ENCODE results near the gene LAPTM5. TPM values are rescaled to one million over a fixed set of nuclear protein-coding genes. Genes with fewer than 3 reads are reported as not detected.

The LAPTM5 gene
- total and polyA plus RNA-seq, 8 donors: 4.6 to 48.4 (median 35.4) TPM

DNA sequence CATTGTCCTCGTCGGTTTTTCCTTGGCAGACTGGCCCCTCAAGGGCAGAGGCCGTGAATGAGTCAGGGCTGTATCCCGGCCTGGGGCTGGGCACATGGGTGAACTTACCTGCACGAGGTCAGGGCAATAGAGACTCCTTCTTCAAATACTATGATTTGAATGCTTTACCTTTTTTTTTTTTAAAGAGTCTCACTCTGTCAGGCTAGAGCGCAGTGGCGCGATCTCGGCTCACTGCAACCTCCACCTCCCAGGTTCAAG, 5.0 kb downstream of the LAPTM5 start:
- WGBS, 5 donors: 47 to 67% (median 59%) methylated on average over 9 of the region's 9 CpGs
- no peak for DNase-seq
- TF ChIP-seq CTCF (IDR thresholded peaks at IDR 0.05) (no peak), POLR2AphosphoS5 (IDR thresholded peaks at IDR 0.05) (no peak), EP300 (IDR thresholded peaks at IDR 0.05) (no peak), POLR2A (IDR thresholded peaks at IDR 0.05) (no peak)
- H3K27ac ChIP-seq: peak overlapping the region in 3 of 5 donors; percentile 42 to 90 (median 90)
- intact Hi-C loops (cut with DNase I; ENCODE audit: low total_unique reads): no loop called here
- H3K36me3 ChIP-seq: no peaks in the 10 kb centered on the region
- H3K9me3 ChIP-seq: no peaks in the 10 kb centered on the region
- H3K27me3 ChIP-seq: peaks cover 0 to 10% (median 0%) of the 10 kb centered on the region in 3 donors
- H3K4me1 ChIP-seq: peaks cover 5 to 54% (median 27%) of the 10 kb centered on the region in 4 donors
- H3K4me3 ChIP-seq: peak overlapping the region in 1 of 4 donors; percentile 4

GRCh38 chr1:30751830-30752650, 5.5 kb downstream of the LAPTM5 start:
- TF ChIP-seq POLR2A (IDR thresholded peaks at IDR 0.05) (no peak), CTCF (IDR thresholded peaks at IDR 0.05) (no peak), POLR2AphosphoS5 (IDR thresholded peaks at IDR 0.05) (no peak), EP300 (IDR thresholded peaks at IDR 0.05) (no peak)

GRCh38 chr1:30750731-30751291, 6.8 kb downstream of the LAPTM5 start:
- intact Hi-C loops (cut with DNase I; ENCODE audit: low total_unique reads): no loop called here
- no peak for TF ChIP-seq POLR2AphosphoS5 (IDR thresholded peaks at IDR 0.05)
- TF ChIP-seq EP300 (IDR thresholded peaks at IDR 0.05): no peak
- TF ChIP-seq CTCF (IDR thresholded peaks at IDR 0.05): no peak
- no peak for TF ChIP-seq POLR2A (IDR thresholded peaks at IDR 0.05)
- DNase-seq: no peak
- peaks cover 0 to 10% (median 0%) of the 10 kb centered on the region in 3 donors for H3K27me3 ChIP-seq
- WGBS, 5 donors: 65 to 81% (median 80%) methylated on average over 9 to 10 of the region's 10 CpGs
- no peak overlapping the region for H3K4me3 ChIP-seq
- H3K27ac ChIP-seq: peak overlapping the region in 4 of 5 donors; percentile 53 to 72 (median 56)
- H3K36me3 ChIP-seq: no peaks in the 10 kb centered on the region
- H3K9me3 ChIP-seq: no peaks in the 10 kb centered on the region
- peaks cover 8 to 71% (median 22%) of the 10 kb centered on the region in 4 donors for H3K4me1 ChIP-seq

More at GRCh38 chr1:30751830-30752650, 5.5 kb downstream of the LAPTM5 start:
- DNase-seq: no peak
- intact Hi-C loops (cut with DNase I; ENCODE audit: low total_unique reads): no loop called here
- Histone ChIP-seq H3K36me3 (no peaks in the 10 kb centered on the region), H3K4me1 (peaks cover 8 to 59% (median 25%) of the 10 kb centered on the region in 4 donors), H3K27me3 (peaks cover 0 to 10% (median 0%) of the 10 kb centered on the region in 3 donors), H3K27ac (peak overlapping the region in 3 of 5 donors; percentile 11 to 90 (median 42)), H3K4me3 (peak overlapping the region in 1 of 4 donors; percentile 4), H3K9me3 (no peaks in the 10 kb centered on the region)
- WGBS, 5 donors: 64 to 96% (median 71%) methylated on average over 4 to 8 of the region's 8 CpGs

GRCh38 chr1:30749691-30750583, 7.6 kb downstream of the LAPTM5 start:
- no peaks in the 10 kb centered on the region for H3K36me3 ChIP-seq
- no peak overlapping the region for H3K4me3 ChIP-seq
- WGBS, 5 donors: 67 to 71% (median 68%) methylated on average over 23 of the region's 23 CpGs
- DNase-seq: peak in 1 of 2 donors; percentile 53
- peaks cover 8 to 79% (median 22%) of the 10 kb centered on the region in 4 donors for H3K4me1 ChIP-seq
- TF ChIP-seq EP300 (IDR thresholded peaks at IDR 0.05): no peak
- no peak for TF ChIP-seq POLR2AphosphoS5 (IDR thresholded peaks at IDR 0.05)
- no peak for TF ChIP-seq CTCF (IDR thresholded peaks at IDR 0.05)
- no peak for TF ChIP-seq POLR2A (IDR thresholded peaks at IDR 0.05)
- peaks cover 0 to 10% (median 0%) of the 10 kb centered on the region in 3 donors for H3K27me3 ChIP-seq
- intact Hi-C loops (cut with DNase I; ENCODE audit: low total_unique reads): no loop called here
- H3K9me3 ChIP-seq: no peaks in the 10 kb centered on the region
- peak overlapping the region in 4 of 5 donors; percentile 53 to 72 (median 56) for H3K27ac ChIP-seq
